HEK293 (cell line): ENCODE measurements around the gene EFNB1.

Experiments
- CTCF ChIA-PET: fragments of 350-600 bp; formaldehyde crosslinking; extraction: SDS; loops from one replicate; lab custom pipeline; 2021; ENCODE audit warnings: antibody characterized with exemption; lab: Yijun Ruan, JAX
- POLR2A ChIA-PET: fragments of 300-600 bp; formaldehyde crosslinking; extraction: SDS; loops from one replicate; lab custom pipeline; 2020; ENCODE audit warnings: antibody characterized with exemption, inconsistent platforms; lab: Yijun Ruan, JAX
- H3K27ac ChIP-seq: fragments of 200-500 bp; sonication (Bioruptor generic); 2 replicates; pipeline ENCODE4 v1.5.1; 2014; ENCODE audit warnings: low read depth, low read length, control low read depth, inconsistent platforms; ENCODE audit errors: extremely low read depth
- H3K36me3 ChIP-seq, 2 experiments: fragments of 200-500 bp in 1 of 2; sonication (Bioruptor generic) in 1 of 2; 1 replicate in 1 of 2; 2 replicates in 1 of 2; pipeline ENCODE4 v1.5.1; 2014 to 2017; ENCODE audit warnings: inconsistent platforms in 2 of 2, low read length in 2 of 2; ENCODE audit not compliant: control insufficient read depth in 2 of 2, insufficient read depth in 1 of 2
- H3K4me1 ChIP-seq: fragments of 200-500 bp; sonication (Bioruptor generic); 2 replicates; pipeline ENCODE4 v1.5.1; 2014; ENCODE audit warnings: mild to moderate bottlenecking, low read length, inconsistent platforms; ENCODE audit not compliant: control insufficient read depth, insufficient read depth
- H3K4me3 ChIP-seq: 2 replicates; pipeline ENCODE4 v1.5.1; 2011; ENCODE audit warnings: low read depth, mild to moderate bottlenecking, control low read depth, low read length, moderate library complexity
- H3K9me3 ChIP-seq: fragments of 200-500 bp; sonication (Bioruptor generic); 2 replicates; pipeline ENCODE4 v1.5.1; 2014; ENCODE audit warnings: low read depth, low read length, inconsistent platforms; ENCODE audit not compliant: control insufficient read depth, insufficient read depth
- INSM2 ChIP-seq: fragments of 450-650 bp; formaldehyde crosslinking; IDR thresholded peaks from 2 replicates; pipeline ENCODE4 v1.5.1; 2016; ENCODE audit warnings: missing biosample characterization, missing genetic modification characterization
- KLF9 ChIP-seq: fragments of 450-650 bp; formaldehyde crosslinking; IDR thresholded peaks from 2 replicates; pipeline ENCODE4 v1.5.1; 2016; ENCODE audit warnings: missing biosample characterization, missing genetic modification characterization, low read depth
- PRDM1 ChIP-seq: fragments of 450-650 bp; formaldehyde crosslinking; IDR thresholded peaks from 2 replicates; pipeline ENCODE4; 2016; ENCODE audit warnings: missing biosample characterization, missing genetic modification characterization
- SCRT1 ChIP-seq: fragments of 450-650 bp; formaldehyde crosslinking; IDR thresholded peaks from 2 replicates; pipeline ENCODE4 v1.5.1; 2016; ENCODE audit warnings: missing biosample characterization, missing genetic modification characterization, borderline replicate concordance
- TCF7L2 ChIP-seq: IDR thresholded peaks from 2 replicates; pipeline ENCODE4 v1.6.1; 2011; ENCODE audit warnings: low read depth, mild to moderate bottlenecking, inconsistent platforms, low read length, moderate library complexity, borderline replicate concordance
- ZBTB11 ChIP-seq: fragments of 450-650 bp; formaldehyde crosslinking; conservative IDR thresholded peaks from 2 replicates; pipeline ENCODE4 v1.5.1; 2016; ENCODE audit warnings: low read depth, missing biosample characterization, missing genetic modification characterization
- ZBTB21 ChIP-seq: fragments of 450-650 bp; formaldehyde crosslinking; IDR thresholded peaks from 2 replicates; pipeline ENCODE4 v1.5.1; 2017; ENCODE audit warnings: missing biosample characterization, missing genetic modification characterization
- ZBTB6 ChIP-seq: fragments of 450-650 bp; formaldehyde crosslinking; IDR thresholded peaks from 2 replicates; pipeline ENCODE4 v1.5.1; 2017; ENCODE audit warnings: missing biosample characterization, missing genetic modification characterization
- ZNF132 ChIP-seq: fragments of 450-650 bp; formaldehyde crosslinking; IDR thresholded peaks from 2 replicates; pipeline ENCODE4 v1.5.1; 2017; ENCODE audit warnings: missing biosample characterization, missing genetic modification characterization, borderline replicate concordance
- ZNF133 ChIP-seq: fragments of 450-650 bp; formaldehyde crosslinking; IDR thresholded peaks from 2 replicates; pipeline ENCODE4 v1.5.1; 2016; ENCODE audit warnings: missing biosample characterization, missing genetic modification characterization
- ZNF146 ChIP-seq: fragments of 450-650 bp; formaldehyde crosslinking; IDR thresholded peaks from 2 replicates; pipeline ENCODE4 v1.5.1; 2016; ENCODE audit warnings: missing biosample characterization, missing genetic modification characterization
- ZNF155 ChIP-seq: fragments of 450-650 bp; formaldehyde crosslinking; IDR thresholded peaks from 2 replicates; pipeline ENCODE4 v1.5.1; 2016; ENCODE audit warnings: missing biosample characterization, missing genetic modification characterization
- ZNF221 ChIP-seq: fragments of 450-650 bp; formaldehyde crosslinking; IDR thresholded peaks from 2 replicates; pipeline ENCODE4 v1.5.1; 2017; ENCODE audit warnings: missing biosample characterization, missing genetic modification characterization, borderline replicate concordance
- ZNF24 ChIP-seq: fragments of 450-650 bp; formaldehyde crosslinking; IDR thresholded peaks from 2 replicates; pipeline ENCODE4 v1.5.1; 2016; ENCODE audit warnings: missing biosample characterization, missing genetic modification characterization
- ZNF266 ChIP-seq: fragments of 450-650 bp; formaldehyde crosslinking; IDR thresholded peaks from 2 replicates; pipeline ENCODE4 v1.5.1; 2016; ENCODE audit warnings: missing biosample characterization, missing genetic modification characterization, low read depth
- ZNF433 ChIP-seq: fragments of 450-650 bp; formaldehyde crosslinking; IDR thresholded peaks from 2 replicates; pipeline ENCODE4 v1.5.1; 2016; ENCODE audit warnings: missing biosample characterization, missing genetic modification characterization, low read depth
- ZNF558 ChIP-seq: fragments of 450-650 bp; formaldehyde crosslinking; IDR thresholded peaks from 2 replicates; pipeline ENCODE4 v1.5.1; 2016; ENCODE audit warnings: missing biosample characterization, missing genetic modification characterization
- ZNF610 ChIP-seq: fragments of 450-650 bp; formaldehyde crosslinking; IDR thresholded peaks from 2 replicates; pipeline ENCODE4 v1.5.1; 2016; ENCODE audit warnings: missing biosample characterization, missing genetic modification characterization, borderline replicate concordance
- ZNF654 ChIP-seq: fragments of 450-650 bp; formaldehyde crosslinking; IDR thresholded peaks from 2 replicates; pipeline ENCODE4 v1.5.1; 2016; ENCODE audit warnings: low read depth, missing biosample characterization, missing genetic modification characterization
- ZNF777 ChIP-seq: fragments of 450-650 bp; formaldehyde crosslinking; IDR thresholded peaks from 2 replicates; pipeline ENCODE4 v1.5.1; 2017; ENCODE audit warnings: missing biosample characterization, missing genetic modification characterization, borderline replicate concordance
- ZNF792 ChIP-seq: fragments of 450-650 bp; formaldehyde crosslinking; IDR thresholded peaks from 2 replicates; pipeline ENCODE4 v1.5.1; 2016; ENCODE audit warnings: missing biosample characterization, missing genetic modification characterization
- TF ChIP-seq, protein P1 (sequence below): fragments of 450-650 bp; formaldehyde crosslinking; IDR thresholded peaks from 2 replicates; pipeline ENCODE4 v1.5.1; 2016; ENCODE audit warnings: missing biosample characterization, missing genetic modification characterization
- TF ChIP-seq, protein P2 (sequence below): fragments of 450-650 bp; formaldehyde crosslinking; IDR thresholded peaks from 2 replicates; pipeline ENCODE4 v1.5.1; 2016; ENCODE audit warnings: missing biosample characterization, missing genetic modification characterization

The EFNB1 gene

DNA sequence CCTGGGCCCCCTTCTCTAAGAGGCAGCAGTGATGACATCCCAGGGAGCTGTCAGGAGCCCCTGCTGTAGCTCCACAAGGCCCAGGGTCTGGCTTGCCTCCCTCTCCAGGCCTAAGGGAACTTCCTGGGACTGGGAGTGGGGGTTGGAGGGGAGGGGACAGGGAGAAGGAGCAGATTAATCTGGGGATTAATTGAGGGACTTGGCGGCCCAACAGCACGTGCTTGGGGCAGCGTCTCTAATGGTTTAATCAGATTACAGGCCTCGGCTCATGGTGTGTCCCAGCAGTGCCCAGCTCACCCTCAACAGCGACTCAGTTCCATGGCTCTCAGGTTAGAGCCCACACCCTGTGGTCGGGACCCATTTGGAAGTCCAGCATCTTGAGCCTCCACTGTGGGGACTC is 47.9 kb downstream of the EFNB1 start:
- Histone ChIP-seq H3K36me3 (no peaks in the 10 kb centered on the region), H3K9me3 (no peaks in the 10 kb centered on the region)
- POLR2A ChIA-PET: interaction anchor here (0.6 kb wide), 1 partner anchor 15 kb away, joined by 3 read pairs; no protein-coding TSS in a partner anchor
- no peak for TF ChIP-seq ZNF133
- no peak for TF ChIP-seq ZNF792 (tag by site-specific recombination)
- no peak for TF ChIP-seq ZBTB11 (tag by site-specific recombination)
- no peak for TF ChIP-seq ZNF610 (tag by site-specific recombination)
- TF ChIP-seq INSM2 (tag by site-specific recombination): no peak
- no peak for TF ChIP-seq ZNF24 (tag by site-specific recombination)
- TF ChIP-seq ZNF132 (tag by site-specific recombination): no peak
- TF ChIP-seq TCF7L2: no peak
- no peak for TF ChIP-seq PRDM1
- no peak for TF ChIP-seq KLF9 (tag by site-specific recombination)
- TF ChIP-seq, protein P1, sequence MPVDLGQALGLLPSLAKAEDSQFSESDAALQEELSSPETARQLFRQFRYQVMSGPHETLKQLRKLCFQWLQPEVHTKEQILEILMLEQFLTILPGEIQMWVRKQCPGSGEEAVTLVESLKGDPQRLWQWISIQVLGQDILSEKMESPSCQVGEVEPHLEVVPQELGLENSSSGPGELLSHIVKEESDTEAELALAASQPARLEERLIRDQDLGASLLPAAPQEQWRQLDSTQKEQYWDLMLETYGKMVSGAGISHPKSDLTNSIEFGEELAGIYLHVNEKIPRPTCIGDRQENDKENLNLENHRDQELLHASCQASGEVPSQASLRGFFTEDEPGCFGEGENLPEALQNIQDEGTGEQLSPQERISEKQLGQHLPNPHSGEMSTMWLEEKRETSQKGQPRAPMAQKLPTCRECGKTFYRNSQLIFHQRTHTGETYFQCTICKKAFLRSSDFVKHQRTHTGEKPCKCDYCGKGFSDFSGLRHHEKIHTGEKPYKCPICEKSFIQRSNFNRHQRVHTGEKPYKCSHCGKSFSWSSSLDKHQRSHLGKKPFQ: no peak
- TF ChIP-seq, all 188 proteins: peak for 0
- no peak overlapping the region for H3K4me3 ChIP-seq
- H3K27ac ChIP-seq: no peak overlapping the region
- CTCF ChIA-PET: no interaction called here
- H3K4me1 ChIP-seq: no peaks in the 10 kb centered on the region

GRCh38 chrX:68877606-68878005 is 48.8 kb downstream of the EFNB1 start:
- H3K4me1 ChIP-seq: no peaks in the 10 kb centered on the region
- CTCF ChIA-PET: no interaction called here
- no peak overlapping the region for H3K27ac ChIP-seq
- H3K36me3 ChIP-seq: no peaks in the 10 kb centered on the region
- no peak overlapping the region for H3K4me3 ChIP-seq
- no peaks in the 10 kb centered on the region for H3K9me3 ChIP-seq
- POLR2A ChIA-PET: no interaction called here
- no peak for TF ChIP-seq ZNF266 (tag by site-specific recombination)
- TF ChIP-seq ZNF221 (tag by site-specific recombination): no peak
- no peak for TF ChIP-seq ZNF792 (tag by site-specific recombination)
- TF ChIP-seq, protein P2, sequence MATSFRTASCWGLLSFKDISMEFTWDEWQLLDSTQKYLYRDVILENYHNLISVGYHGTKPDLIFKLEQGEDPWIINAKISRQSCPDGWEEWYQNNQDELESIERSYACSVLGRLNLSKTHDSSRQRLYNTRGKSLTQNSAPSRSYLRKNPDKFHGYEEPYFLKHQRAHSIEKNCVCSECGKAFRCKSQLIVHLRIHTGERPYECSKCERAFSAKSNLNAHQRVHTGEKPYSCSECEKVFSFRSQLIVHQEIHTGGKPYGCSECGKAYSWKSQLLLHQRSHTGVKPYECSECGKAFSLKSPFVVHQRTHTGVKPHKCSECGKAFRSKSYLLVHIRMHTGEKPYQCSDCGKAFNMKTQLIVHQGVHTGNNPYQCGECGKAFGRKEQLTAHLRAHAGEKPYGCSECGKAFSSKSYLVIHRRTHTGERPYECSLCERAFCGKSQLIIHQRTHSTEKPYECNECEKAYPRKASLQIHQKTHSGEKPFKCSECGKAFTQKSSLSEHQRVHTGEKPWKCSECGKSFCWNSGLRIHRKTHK (tag by site-specific recombination): no peak
- no peak for TF ChIP-seq ZNF146 (tag by site-specific recombination)
- no peak for TF ChIP-seq ZNF558 (tag by site-specific recombination)
- TF ChIP-seq ZNF433 (tag by site-specific recombination): no peak
- no peak for TF ChIP-seq SCRT1
- TF ChIP-seq ZNF654 (tag by site-specific recombination): no peak
- TF ChIP-seq ZBTB6 (tag by site-specific recombination): no peak
- no peak for TF ChIP-seq ZNF777
- no peak for TF ChIP-seq PRDM1
- no peak for TF ChIP-seq ZBTB21 (tag by site-specific recombination)
- no peak for TF ChIP-seq ZNF155 (tag by site-specific recombination)
